ENCODE results near the gene HPSE.

Gene HPSE

GRCh38 chr4:83315341-83315870 is 19.2 kb downstream of the HPSE start:
- Histone ChIP-seq H3K27me3 (ENCODE audit: control insufficient read depth in 3 of 3, insufficient read depth in 3 of 3, low read depth in 1 of 3, low read length in 3 of 3) (peaks cover 0 to 4% (median 0%) of the 10 kb centered on the region in 3 experiments), H2AK5ac (ENCODE audit: low read depth, low read length) (no peak overlapping the region), H4K91ac (ENCODE audit: low read depth, low read length, poor library complexity) (no peak overlapping the region), H2BK12ac (ENCODE audit: low read length) (no peak overlapping the region), H3K4me2 (ENCODE audit: insufficient read depth, low read length, poor library complexity, severe bottlenecking) (no peak overlapping the region), H3K23ac (ENCODE audit: low read depth, low read length, poor library complexity) (no peak overlapping the region), H3K14ac (ENCODE audit: low read length) (no peak overlapping the region), H3K36me3 (replicated peaks in 1 of 2; ENCODE audit: control insufficient read depth in 2 of 2, insufficient read depth in 2 of 2, low read length in 2 of 2) (no peaks in the 10 kb centered on the region), H3K27ac (replicated peaks; ENCODE audit: low read length) (no peak overlapping the region), H3K4ac (ENCODE audit: low read length) (no peak overlapping the region), H3K4me3 (ENCODE audit: low read length in 2 of 2) (no peak overlapping the region), H2BK5ac (ENCODE audit: low read length) (no peak overlapping the region), H3K18ac (ENCODE audit: low read length) (no peak overlapping the region), H2BK120ac (ENCODE audit: low read depth, low read length) (no peak overlapping the region), H2AFZ (ENCODE audit: low read length) (no peak overlapping the region), H2BK15ac (ENCODE audit: low read length) (no peak overlapping the region), H3K9me3 (replicated peaks in 1 of 2; ENCODE audit: control insufficient read depth in 2 of 2, insufficient read depth in 1 of 2, low read depth in 1 of 2, low read length in 2 of 2) (no peaks in the 10 kb centered on the region), H4K8ac (ENCODE audit: low read depth, low read length) (no peak overlapping the region), H3K4me1 (ENCODE audit: control insufficient read depth in 2 of 2, insufficient read depth in 1 of 2, low read depth in 1 of 2, low read length in 2 of 2) (no peaks in the 10 kb centered on the region), H3K79me1 (ENCODE audit: low read depth, low read length) (no peaks in the 10 kb centered on the region), H3K9ac (ENCODE audit: low read depth, low read length, poor library complexity) (no peak overlapping the region)
- DNase-seq (ENCODE audit: low spot score), result no peak
- WGBS, 2 donors (ENCODE audit: extremely low coverage in 2 of 2, insufficient read length in 2 of 2, insufficient replicate concordance in 1 of 2), result no CpG with 5 or more reads among the region's 4 CpGs

DNA sequence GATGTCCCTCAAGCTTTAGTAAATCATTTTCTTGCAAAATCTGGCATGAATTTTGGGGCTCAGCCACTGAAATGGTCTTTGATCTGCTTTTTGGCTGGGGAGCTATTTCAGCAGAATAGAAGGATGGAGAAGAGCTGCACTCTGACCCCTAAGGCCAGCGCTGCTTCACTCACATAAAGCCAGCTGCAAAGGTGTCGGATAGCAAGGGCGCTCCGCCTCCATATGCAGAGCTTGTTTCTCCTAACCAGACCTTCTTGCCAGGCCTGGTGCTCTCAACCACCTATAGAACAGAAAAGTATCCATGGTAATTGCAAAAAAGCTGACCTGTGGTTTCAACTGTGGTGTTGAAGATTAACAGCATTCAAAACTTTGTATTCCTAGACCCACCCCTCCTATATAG is 26.0 kb downstream of the HPSE start:
- Histone ChIP-seq H3K14ac (ENCODE audit: low read length) (no peak overlapping the region), H3K9me3 (replicated peaks in 1 of 2; ENCODE audit: control insufficient read depth in 2 of 2, insufficient read depth in 1 of 2, low read depth in 1 of 2, low read length in 2 of 2) (no peaks in the 10 kb centered on the region), H3K9ac (ENCODE audit: low read depth, low read length, poor library complexity) (no peak overlapping the region), H2AFZ (ENCODE audit: low read length) (no peak overlapping the region), H3K79me1 (ENCODE audit: low read depth, low read length) (no peaks in the 10 kb centered on the region), H3K36me3 (replicated peaks in 1 of 2; ENCODE audit: control insufficient read depth in 2 of 2, insufficient read depth in 2 of 2, low read length in 2 of 2) (no peaks in the 10 kb centered on the region), H3K4me2 (ENCODE audit: insufficient read depth, low read length, poor library complexity, severe bottlenecking) (no peak overlapping the region), H3K4me3 (ENCODE audit: low read length in 2 of 2) (no peak overlapping the region), H3K27ac (replicated peaks; ENCODE audit: low read length) (no peak overlapping the region), H4K8ac (ENCODE audit: low read depth, low read length) (no peak overlapping the region), H3K18ac (ENCODE audit: low read length) (no peak overlapping the region), H2BK120ac (ENCODE audit: low read depth, low read length) (no peak overlapping the region), H2BK15ac (ENCODE audit: low read length) (no peak overlapping the region), H3K23ac (ENCODE audit: low read depth, low read length, poor library complexity) (no peak overlapping the region), H2AK5ac (ENCODE audit: low read depth, low read length) (no peak overlapping the region), H3K4ac (ENCODE audit: low read length) (no peak overlapping the region), H4K91ac (ENCODE audit: low read depth, low read length, poor library complexity) (no peak overlapping the region), H2BK12ac (ENCODE audit: low read length) (no peak overlapping the region), H3K4me1 (ENCODE audit: control insufficient read depth in 2 of 2, insufficient read depth in 1 of 2, low read depth in 1 of 2, low read length in 2 of 2) (peaks cover 0 to 3% of the 10 kb centered on the region in 2 donors), H3K27me3 (ENCODE audit: control insufficient read depth in 3 of 3, insufficient read depth in 3 of 3, low read depth in 1 of 3, low read length in 3 of 3) (no peaks in the 10 kb centered on the region), H2BK5ac (ENCODE audit: low read length) (no peak overlapping the region)
- DNase-seq (ENCODE audit: low spot score), result no peak
- no CpG with 5 or more reads among the region's 4 CpGs for WGBS, 2 donors (ENCODE audit: extremely low coverage in 2 of 2, insufficient read length in 2 of 2, insufficient replicate concordance in 1 of 2)

- H4K91ac ChIP-seq (ENCODE audit: low read depth, low read length, poor library complexity), result no peak overlapping the region
- no CpG with 5 or more reads among the region's 7 CpGs for WGBS, 2 donors (ENCODE audit: extremely low coverage in 2 of 2, insufficient read length in 2 of 2, insufficient replicate concordance in 1 of 2)
- no peak for DNase-seq (ENCODE audit: low spot score)
- H3K9ac ChIP-seq (ENCODE audit: low read depth, low read length, poor library complexity), result no peak overlapping the region
- no peak overlapping the region for H2BK120ac ChIP-seq (ENCODE audit: low read depth, low read length)
- H2AFZ ChIP-seq (ENCODE audit: low read length), result no peak overlapping the region
- H3K4me2 ChIP-seq (ENCODE audit: insufficient read depth, low read length, poor library complexity, severe bottlenecking), result no peak overlapping the region
- H3K9me3 ChIP-seq (replicated peaks in 1 of 2; ENCODE audit: control insufficient read depth in 2 of 2, insufficient read depth in 1 of 2, low read depth in 1 of 2, low read length in 2 of 2), result no peaks in the 10 kb centered on the region
- H3K23ac ChIP-seq (ENCODE audit: low read depth, low read length, poor library complexity), result no peak overlapping the region
- H2BK15ac ChIP-seq (ENCODE audit: low read length), result no peak overlapping the region
- no peaks in the 10 kb centered on the region for H3K36me3 ChIP-seq (replicated peaks in 1 of 2; ENCODE audit: control insufficient read depth in 2 of 2, insufficient read depth in 2 of 2, low read length in 2 of 2)
- no peak overlapping the region for H4K8ac ChIP-seq (ENCODE audit: low read depth, low read length)
- no peaks in the 10 kb centered on the region for H3K27me3 ChIP-seq (ENCODE audit: control insufficient read depth in 3 of 3, insufficient read depth in 3 of 3, low read depth in 1 of 3, low read length in 3 of 3)
- H3K14ac ChIP-seq (ENCODE audit: low read length), result no peak overlapping the region
- no peak overlapping the region for H3K18ac ChIP-seq (ENCODE audit: low read length)
- H3K4me3 ChIP-seq (ENCODE audit: low read length in 2 of 2), result no peak overlapping the region
- peaks cover 0 to 3% of the 10 kb centered on the region in 2 donors for H3K4me1 ChIP-seq (ENCODE audit: control insufficient read depth in 2 of 2, insufficient read depth in 1 of 2, low read depth in 1 of 2, low read length in 2 of 2)
- H3K27ac ChIP-seq (replicated peaks; ENCODE audit: low read length), result no peak overlapping the region
- no peaks in the 10 kb centered on the region for H3K79me1 ChIP-seq (ENCODE audit: low read depth, low read length)
- H3K4ac ChIP-seq (ENCODE audit: low read length), result no peak overlapping the region
- no peak overlapping the region for H2AK5ac ChIP-seq (ENCODE audit: low read depth, low read length)
- no peak overlapping the region for H2BK12ac ChIP-seq (ENCODE audit: low read length)
- no peak overlapping the region for H2BK5ac ChIP-seq (ENCODE audit: low read length)
These were observed 26.7 kb downstream of the HPSE start for GRCh38 chr4:83307920-83308319.

DNA sequence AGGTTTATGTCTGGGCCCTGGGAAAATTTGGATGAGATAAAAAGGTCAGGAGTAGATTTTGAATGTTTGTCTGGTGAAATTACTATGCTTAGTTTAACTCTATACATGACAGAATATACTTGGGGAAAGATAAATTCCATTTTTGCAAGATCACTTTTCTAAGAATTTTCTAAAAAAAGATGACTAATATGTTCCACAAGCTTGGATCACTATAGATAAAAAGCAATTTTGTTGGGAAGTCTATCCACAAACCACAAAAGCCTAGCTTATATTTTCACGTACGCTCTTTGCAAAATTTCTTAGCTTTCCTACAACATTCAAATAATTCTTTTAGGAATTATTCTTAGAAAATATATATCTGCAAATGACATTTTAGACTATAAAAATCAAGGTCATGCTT is 29.5 kb downstream of the HPSE start:
- H3K4me2 ChIP-seq (ENCODE audit: insufficient read depth, low read length, poor library complexity, severe bottlenecking), result no peak overlapping the region
- H3K4me1 ChIP-seq (ENCODE audit: control insufficient read depth in 2 of 2, insufficient read depth in 1 of 2, low read depth in 1 of 2, low read length in 2 of 2), result peaks cover 0 to 3% of the 10 kb centered on the region in 2 donors
- no peak overlapping the region for H2BK15ac ChIP-seq (ENCODE audit: low read length)
- H2AK5ac ChIP-seq (ENCODE audit: low read depth, low read length), result no peak overlapping the region
- H2AFZ ChIP-seq (ENCODE audit: low read length), result no peak overlapping the region
- H3K9me3 ChIP-seq (replicated peaks in 1 of 2; ENCODE audit: control insufficient read depth in 2 of 2, insufficient read depth in 1 of 2, low read depth in 1 of 2, low read length in 2 of 2), result no peaks in the 10 kb centered on the region
- H3K79me1 ChIP-seq (ENCODE audit: low read depth, low read length), result no peaks in the 10 kb centered on the region
- H3K23ac ChIP-seq (ENCODE audit: low read depth, low read length, poor library complexity), result no peak overlapping the region
- no peak overlapping the region for H2BK12ac ChIP-seq (ENCODE audit: low read length)
- no peak overlapping the region for H4K8ac ChIP-seq (ENCODE audit: low read depth, low read length)
- H2BK5ac ChIP-seq (ENCODE audit: low read length), result no peak overlapping the region
- no peak overlapping the region for H3K9ac ChIP-seq (ENCODE audit: low read depth, low read length, poor library complexity)
- H3K14ac ChIP-seq (ENCODE audit: low read length), result no peak overlapping the region
- H3K27ac ChIP-seq (replicated peaks; ENCODE audit: low read length), result no peak overlapping the region
- no peaks in the 10 kb centered on the region for H3K36me3 ChIP-seq (replicated peaks in 1 of 2; ENCODE audit: control insufficient read depth in 2 of 2, insufficient read depth in 2 of 2, low read length in 2 of 2)
- DNase-seq (ENCODE audit: low spot score), result no peak
- H2BK120ac ChIP-seq (ENCODE audit: low read depth, low read length), result no peak overlapping the region
- no CpG with 5 or more reads among the region's 2 CpGs for WGBS, 2 donors (ENCODE audit: extremely low coverage in 2 of 2, insufficient read length in 2 of 2, insufficient replicate concordance in 1 of 2)
- H3K27me3 ChIP-seq (ENCODE audit: control insufficient read depth in 3 of 3, insufficient read depth in 3 of 3, low read depth in 1 of 3, low read length in 3 of 3), result no peaks in the 10 kb centered on the region
- H3K4me3 ChIP-seq (ENCODE audit: low read length in 2 of 2), result no peak overlapping the region
- H3K18ac ChIP-seq (ENCODE audit: low read length), result no peak overlapping the region
- no peak overlapping the region for H3K4ac ChIP-seq (ENCODE audit: low read length)
- H4K91ac ChIP-seq (ENCODE audit: low read depth, low read length, poor library complexity), result no peak overlapping the region

All from neuronal stem cell (in vitro differentiated cells).